DOHH2 (cell line): ENCODE data around the gene ERG.
A peak's percentile ranks its signal among the peaks of the same experiment; 100 is the strongest.

Experiments
- H3F3A ChIP-seq: fragments of 200-600 bp; sonication (generic), shearing (Covaris generic); 2 replicates; pipeline ENCODE4 v1.6.0; 2016; ENCODE audit warnings: antibody characterized with exemption, mild to moderate bottlenecking; ENCODE audit not compliant: control insufficient read depth, insufficient read depth
- H3K27ac ChIP-seq: fragments of 200-600 bp; sonication (generic); 2 replicates; pipeline ENCODE4 v1.5.1; 2014; ENCODE audit warnings: low read depth, mild to moderate bottlenecking, low read length, moderate library complexity
- H3K27me3 ChIP-seq: fragments of 200-600 bp; sonication (generic); 2 replicates; pipeline ENCODE4 v1.6.1; 2014; ENCODE audit warnings: mild to moderate bottlenecking, low read length, mixed read lengths; ENCODE audit not compliant: control insufficient read depth
- H3K36me3 ChIP-seq: fragments of 200-600 bp; sonication (generic); 2 replicates; pipeline ENCODE4 v1.6.1; 2014; ENCODE audit warnings: mild to moderate bottlenecking, low read length, moderate library complexity, mixed read lengths; ENCODE audit not compliant: control insufficient read depth
- H3K4me1 ChIP-seq: fragments of 200-600 bp; sonication (generic); 2 replicates; pipeline ENCODE4 v1.6.1; 2014; ENCODE audit warnings: mild to moderate bottlenecking, low read length, mixed read lengths; ENCODE audit not compliant: control insufficient read depth
- H3K4me2 ChIP-seq: fragments of 200-600 bp; sonication (generic); 2 replicates; pipeline ENCODE4 v1.6.0; 2014; ENCODE audit warnings: mild to moderate bottlenecking, low read length, moderate library complexity
- H3K4me3 ChIP-seq: fragments of 200-600 bp; sonication (generic); 2 replicates; pipeline ENCODE4 v1.5.1; 2014; ENCODE audit warnings: mild to moderate bottlenecking, low read length, mixed read lengths
- H3K79me2 ChIP-seq: fragments of 200-600 bp; sonication (generic); 2 replicates; pipeline ENCODE4 v1.6.1; 2014; ENCODE audit warnings: mild to moderate bottlenecking, low read length, mixed read lengths; ENCODE audit not compliant: control insufficient read depth
- H3K9me2 ChIP-seq: fragments of 200-600 bp; sonication (generic); replicated peaks from 2 replicates; pipeline ENCODE4 v1.6.1; 2014; ENCODE audit warnings: mild to moderate bottlenecking, low read length, mixed read lengths; ENCODE audit not compliant: control insufficient read depth
- H3K9me3 ChIP-seq: fragments of 200-600 bp; sonication (generic); 2 replicates; pipeline ENCODE4 v1.6.1; 2014; ENCODE audit warnings: antibody characterized with exemption, low read length, mixed read lengths; ENCODE audit not compliant: control insufficient read depth, insufficient read depth
- H4K20me1 ChIP-seq: fragments of 200-600 bp; sonication (generic); 2 replicates; pipeline ENCODE4 v1.6.0; 2014; ENCODE audit warnings: low read depth, mild to moderate bottlenecking, antibody characterized with exemption, low read length, moderate library complexity; ENCODE audit not compliant: control insufficient read depth, insufficient read depth
- CTCF ChIP-seq: fragments of 200-600 bp; sonication (generic); IDR thresholded peaks from one replicate; pipeline ENCODE4 v1.5.1; 2014; ENCODE audit warnings: antibody characterized with exemption, mild to moderate bottlenecking, low read depth, low read length; ENCODE audit not compliant: poor library complexity, severe bottlenecking
- EZH2phosphoT487 ChIP-seq: fragments of 200-600 bp; sonication (generic); IDR thresholded peaks from 2 replicates; pipeline ENCODE4 v1.6.1; 2017; ENCODE audit warnings: borderline replicate concordance, mild to moderate bottlenecking, antibody characterized with exemption, low read length, moderate library complexity, mixed read lengths

Gene ERG

GRCh38 chr21:38356883-38357625, 141.2 kb downstream of the ERG start:
- H3K79me2 ChIP-seq = no peaks in the 10 kb centered on the region
- H4K20me1 ChIP-seq = no peaks in the 10 kb centered on the region
- no peaks in the 10 kb centered on the region for H3K36me3 ChIP-seq
- no peaks in the 10 kb centered on the region for H3K9me2 ChIP-seq
- no peak overlapping the region for H3K4me3 ChIP-seq
- TF ChIP-seq EZH2phosphoT487 (no peak), CTCF (no peak)
- H3F3A ChIP-seq = no peaks in the 10 kb centered on the region
- H3K27me3 ChIP-seq = no peaks in the 10 kb centered on the region
- no peaks in the 10 kb centered on the region for H3K4me1 ChIP-seq
- no peak overlapping the region for H3K4me2 ChIP-seq
- no peak overlapping the region for H3K27ac ChIP-seq
- no peaks in the 10 kb centered on the region for H3K9me3 ChIP-seq

GRCh38 chr21:38355992-38356781, 142.1 kb downstream of the ERG start:
- Histone ChIP-seq H3K4me1 (no peaks in the 10 kb centered on the region), H3K27ac (no peak overlapping the region), H3K9me3 (no peaks in the 10 kb centered on the region), H3K27me3 (no peaks in the 10 kb centered on the region), H3K9me2 (no peaks in the 10 kb centered on the region), H3K79me2 (no peaks in the 10 kb centered on the region), H3F3A (no peaks in the 10 kb centered on the region), H3K36me3 (no peaks in the 10 kb centered on the region), H4K20me1 (no peaks in the 10 kb centered on the region), H3K4me2 (no peak overlapping the region), H3K4me3 (no peak overlapping the region)
- TF ChIP-seq EZH2phosphoT487 (no peak), CTCF (peak; percentile 91)

- Histone ChIP-seq H3K27ac (no peak overlapping the region), H3K79me2 (no peaks in the 10 kb centered on the region), H3K4me2 (no peak overlapping the region), H3K4me3 (no peak overlapping the region), H3F3A (no peaks in the 10 kb centered on the region), H4K20me1 (no peaks in the 10 kb centered on the region), H3K9me3 (no peaks in the 10 kb centered on the region), H3K36me3 (no peaks in the 10 kb centered on the region), H3K4me1 (no peaks in the 10 kb centered on the region), H3K27me3 (no peaks in the 10 kb centered on the region), H3K9me2 (no peaks in the 10 kb centered on the region)
- TF ChIP-seq EZH2phosphoT487 (no peak), CTCF (no peak)
Observed at GRCh38 chr21:38355353-38355752, 142.9 kb downstream of the ERG start.
